Ishikawa (cell line): ENCODE results near the gene DNAJC5.

Experiments
- EP300 ChIP-seq: IDR thresholded peaks from 2 replicates; pipeline ENCODE4 v1.6.1; 2012; ENCODE audit warnings: borderline replicate concordance
- TF ChIP-seq, protein P1 (sequence below): IDR thresholded peaks from 2 replicates; pipeline ENCODE4 v1.6.1; 2012

DNA sequence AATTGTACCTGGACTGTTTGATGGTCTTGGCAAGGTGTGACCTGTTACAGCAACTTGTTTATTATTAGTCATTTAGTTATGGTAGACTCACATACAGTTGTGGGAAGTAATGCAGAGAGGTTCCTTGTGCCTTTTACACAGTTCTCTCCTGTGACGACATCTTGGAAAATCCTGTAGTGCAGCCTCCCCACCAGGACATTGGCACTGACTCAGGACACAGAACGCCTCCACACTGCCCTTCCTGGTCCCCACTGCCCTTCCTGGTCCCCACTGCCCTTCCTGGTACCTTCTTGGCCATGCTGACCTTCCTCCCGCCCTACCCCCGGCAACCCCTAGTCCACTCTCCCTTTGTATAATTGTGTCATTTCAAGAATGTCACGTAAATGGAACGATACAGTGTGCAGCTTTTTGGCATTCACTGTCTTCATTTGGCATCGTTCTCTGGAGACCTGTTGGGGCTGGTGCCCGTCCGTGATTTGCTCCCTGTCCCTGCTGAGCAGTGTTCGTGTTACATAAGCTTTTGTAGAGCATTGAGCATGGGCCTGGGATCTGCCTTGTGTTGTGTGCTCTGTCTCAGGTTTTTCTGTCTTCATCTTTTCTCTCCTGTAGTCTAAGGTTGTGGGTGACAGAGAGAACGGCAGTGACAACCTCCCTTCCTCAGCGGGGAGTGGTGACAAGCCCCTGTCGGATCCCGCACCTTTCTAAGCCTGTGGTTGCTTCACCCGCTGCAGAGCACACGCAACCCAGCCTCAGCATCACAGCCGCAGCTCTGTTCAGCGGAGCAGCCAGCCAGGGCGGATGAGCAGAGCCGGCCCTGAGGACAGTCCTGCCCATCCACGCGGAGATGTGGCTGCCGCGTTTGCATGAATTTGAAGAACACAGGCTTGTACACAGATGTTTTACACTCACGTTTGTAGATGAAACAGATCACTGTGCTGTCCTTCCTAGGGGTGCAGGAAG lies 5.4 kb upstream of the DNAJC5 start:
- TF ChIP-seq EP300: no peak
- TF ChIP-seq, protein P1, sequence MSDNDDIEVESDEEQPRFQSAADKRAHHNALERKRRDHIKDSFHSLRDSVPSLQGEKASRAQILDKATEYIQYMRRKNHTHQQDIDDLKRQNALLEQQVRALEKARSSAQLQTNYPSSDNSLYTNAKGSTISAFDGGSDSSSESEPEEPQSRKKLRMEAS: no peak
